ENCODE measurements around the gene CHCHD4. TPM values are rescaled to one million over a fixed set of nuclear protein-coding genes. Genes with fewer than 3 reads are reported as not detected.

CHCHD4 gene
- total and polyA plus RNA-seq, 2 of the 13 experiments (the other 11 are each of a cell fraction or from before 2014, with no cell fraction given): 15.8 to 24.1 TPM

GRCh38 chr3:14125193-14126016 is 735 bp upstream of the CHCHD4 start (continued):
- TF ChIP-seq REST (IDR thresholded peaks at IDR 0.05; ENCODE audit: borderline replicate concordance in 1 of 2, low read depth in 1 of 2, low read length in 2 of 2): peak; percentile 84 to 94
- TF ChIP-seq BCLAF1 (IDR thresholded peaks at IDR 0.05): no peak
- TF ChIP-seq CHD4 (IDR thresholded peaks at IDR 0.05; ENCODE audit: borderline replicate concordance, low read length): no peak
- no peak for TF ChIP-seq SP140L (CRISPR knock-in tag; IDR thresholded peaks at IDR 0.05; ENCODE audit: borderline replicate concordance)
- TF ChIP-seq E2F2 (CRISPR knock-in tag; IDR thresholded peaks at IDR 0.05; ENCODE audit: borderline replicate concordance): peak; percentile 77; the same call in 1 of the 2 replicates
- TF ChIP-seq PLSCR1 (CRISPR knock-in tag; IDR thresholded peaks at IDR 0.05; ENCODE audit: borderline replicate concordance): no peak
- no peak for TF ChIP-seq DDIT3 (CRISPR knock-in tag; IDR thresholded peaks at IDR 0.05)
- no peak for TF ChIP-seq ISX (CRISPR knock-in tag; conservative IDR thresholded peaks at IDR 0.05)
- TF ChIP-seq CC2D1A (CRISPR knock-in tag; IDR thresholded peaks at IDR 0.05): no peak
- TF ChIP-seq ZGPAT (CRISPR knock-in tag; IDR thresholded peaks at IDR 0.05): no peak; the same call in 1 of the 2 replicates
- TF ChIP-seq ATM (IDR thresholded peaks at IDR 0.05; ENCODE audit: borderline replicate concordance): no peak
- no peak for TF ChIP-seq ZNF235 (CRISPR knock-in tag; IDR thresholded peaks at IDR 0.05; ENCODE audit: borderline replicate concordance)
- no peak for TF ChIP-seq ZNF703 (CRISPR knock-in tag; IDR thresholded peaks at IDR 0.05; ENCODE audit: borderline replicate concordance)
- peak; percentile 46 for TF ChIP-seq RXRA (CRISPR knock-in tag; IDR thresholded peaks at IDR 0.05)
- no peak for TF ChIP-seq POLR2AphosphoS2 (IDR thresholded peaks at IDR 0.05; ENCODE audit: low read depth, low read length)
- no peak for TF ChIP-seq ZBTB43 (CRISPR knock-in tag; conservative IDR thresholded peaks at IDR 0.05)
